GM19043 (cell line): ENCODE data around the gene NAT14.

Experiments
- ATAC-seq: cut with Tn5 transposase; IDR thresholded peaks from one replicate; pipeline ENCODE4 v1.9.1; 2021; ENCODE audit warnings: low read depth; ENCODE audit not compliant: unreplicated experiment

NAT14 gene

DNA sequence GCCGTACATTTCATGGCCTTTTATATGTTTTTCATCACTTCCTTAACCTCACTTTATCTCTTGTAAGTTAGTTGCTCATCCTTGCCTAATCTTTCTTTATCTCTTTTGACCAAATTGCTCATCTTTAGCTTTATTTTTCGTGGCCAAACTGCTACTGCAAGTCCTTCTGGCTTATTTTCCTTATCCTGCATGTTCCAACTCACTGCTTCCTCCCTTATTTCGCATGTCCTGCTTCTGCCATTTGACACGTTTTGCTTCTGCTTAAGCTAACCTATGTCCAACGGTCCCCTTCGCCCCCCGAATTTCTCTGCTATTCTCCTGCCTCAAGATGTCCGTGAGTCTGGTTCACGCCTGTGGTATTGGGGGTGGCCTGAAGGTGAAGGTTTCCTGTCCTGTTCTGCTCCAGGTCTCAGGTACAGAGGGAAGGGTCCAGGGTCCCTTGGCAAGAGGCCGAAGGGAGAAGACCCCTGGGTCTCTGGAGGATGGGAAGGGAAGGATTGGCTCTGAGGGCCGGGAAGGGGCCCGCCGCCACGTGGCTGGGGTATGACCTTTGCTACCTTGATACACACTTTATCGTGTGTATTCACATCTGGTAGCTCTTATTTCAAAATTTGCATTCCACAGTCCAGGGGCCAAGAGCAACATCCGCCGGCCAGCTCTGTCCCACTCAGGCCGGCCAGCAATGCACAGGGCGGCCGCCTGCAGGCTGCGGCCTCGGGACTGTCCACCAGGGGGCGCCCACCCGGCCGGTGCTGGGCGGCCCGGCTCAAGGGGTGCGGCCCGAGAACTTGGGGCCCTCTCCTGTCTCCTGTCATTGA lies 17.5 kb upstream of the NAT14 start:
- no peak for ATAC-seq

DNA sequence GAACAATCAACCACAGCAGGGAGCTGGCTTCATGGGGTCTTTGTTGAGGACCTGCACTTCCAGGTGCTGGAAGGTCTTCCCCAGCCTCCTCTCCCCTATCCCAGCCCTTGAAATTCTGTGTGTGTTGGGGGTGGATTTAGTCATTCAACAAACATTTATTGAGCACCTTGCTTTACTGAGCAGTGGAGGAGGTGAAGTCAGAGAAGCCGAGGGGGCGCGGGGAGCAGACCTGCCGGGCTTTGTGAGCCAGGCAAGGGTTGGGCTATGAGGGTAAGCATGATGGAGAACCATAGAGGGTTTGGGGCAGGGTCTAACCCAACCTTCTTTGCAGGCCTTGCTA lies 17.0 kb upstream of the NAT14 start:
- ATAC-seq: no peak

DNA sequence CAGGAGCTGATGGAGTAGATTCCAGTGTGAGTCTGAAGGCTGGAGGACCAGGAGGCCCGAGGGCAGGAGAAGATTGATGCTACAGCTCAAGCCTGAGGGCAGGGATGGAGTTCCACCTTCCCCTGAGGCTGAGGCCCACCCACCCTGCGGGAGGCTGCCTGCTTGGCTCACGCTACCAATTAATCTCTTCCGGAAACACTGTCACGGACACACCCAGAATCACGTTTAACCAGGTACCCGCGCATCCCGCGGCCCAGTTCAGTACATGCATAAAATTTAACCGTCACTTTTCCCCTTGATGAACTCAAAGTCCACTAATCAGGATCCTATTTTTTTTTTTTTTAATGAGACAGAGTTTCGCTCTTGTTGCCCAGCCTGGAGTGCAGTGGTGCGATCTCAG lies 13.7 kb upstream of the NAT14 start:
- no peak for ATAC-seq

DNA sequence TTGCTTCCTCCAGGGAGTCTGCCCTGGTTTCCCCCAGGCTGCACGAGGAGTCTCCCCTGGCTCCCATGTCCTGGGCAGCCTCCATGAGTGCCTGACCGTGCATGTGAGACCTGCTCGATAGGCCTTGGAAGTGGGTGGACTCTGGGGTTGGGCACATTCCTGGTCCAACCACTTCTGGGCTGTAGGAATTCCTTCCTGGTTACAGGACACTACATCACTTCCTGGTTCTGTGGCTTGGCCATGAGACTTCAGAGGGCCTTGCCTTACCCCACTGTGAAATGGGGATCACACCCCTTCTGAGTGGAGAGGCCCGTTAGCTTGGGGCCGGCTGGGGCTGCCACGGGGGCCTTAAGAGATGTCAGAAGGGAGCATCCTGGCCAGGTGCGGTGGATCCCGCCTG lies 12.5 kb upstream of the NAT14 start:
- no peak for ATAC-seq

DNA sequence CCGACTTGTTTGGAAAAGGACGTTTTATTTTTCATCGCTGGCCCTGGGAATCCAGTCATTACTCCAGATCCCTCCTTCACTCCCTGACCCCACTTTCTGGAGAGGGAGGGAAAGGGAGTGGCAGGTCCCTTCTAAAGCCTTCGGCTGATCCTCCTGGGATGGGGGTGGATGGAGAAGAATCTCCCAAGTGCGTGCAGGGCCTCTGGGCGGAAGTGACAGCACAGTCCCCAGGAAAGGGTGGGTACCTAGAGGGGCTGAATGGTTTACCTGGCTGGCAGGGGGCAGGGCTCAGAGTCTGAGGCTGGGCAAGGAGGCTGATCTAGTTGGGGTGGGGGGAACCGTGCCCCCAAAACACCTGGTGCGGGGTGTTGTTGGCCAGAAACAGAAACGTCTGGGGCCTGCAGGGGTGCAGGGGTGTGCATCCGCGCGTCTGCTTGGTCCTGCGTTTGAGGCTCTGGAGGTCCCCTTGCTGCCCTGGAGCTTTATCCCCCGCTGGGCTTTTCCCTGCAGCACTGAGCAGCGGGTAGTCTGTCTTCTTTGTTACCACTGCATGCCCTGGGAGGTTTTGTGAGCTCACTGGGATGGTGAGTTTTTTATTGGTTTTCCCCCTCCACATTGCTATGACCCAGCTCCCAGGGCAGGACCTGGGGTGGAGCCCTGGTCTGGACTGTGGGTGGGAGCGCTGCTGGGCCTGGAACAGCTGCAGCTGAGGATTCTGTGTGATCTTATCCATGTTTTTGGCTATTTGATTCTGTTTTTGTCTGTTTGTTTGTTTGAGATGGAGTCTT lies 11.6 kb upstream of the NAT14 start:
- no peak for ATAC-seq

DNA sequence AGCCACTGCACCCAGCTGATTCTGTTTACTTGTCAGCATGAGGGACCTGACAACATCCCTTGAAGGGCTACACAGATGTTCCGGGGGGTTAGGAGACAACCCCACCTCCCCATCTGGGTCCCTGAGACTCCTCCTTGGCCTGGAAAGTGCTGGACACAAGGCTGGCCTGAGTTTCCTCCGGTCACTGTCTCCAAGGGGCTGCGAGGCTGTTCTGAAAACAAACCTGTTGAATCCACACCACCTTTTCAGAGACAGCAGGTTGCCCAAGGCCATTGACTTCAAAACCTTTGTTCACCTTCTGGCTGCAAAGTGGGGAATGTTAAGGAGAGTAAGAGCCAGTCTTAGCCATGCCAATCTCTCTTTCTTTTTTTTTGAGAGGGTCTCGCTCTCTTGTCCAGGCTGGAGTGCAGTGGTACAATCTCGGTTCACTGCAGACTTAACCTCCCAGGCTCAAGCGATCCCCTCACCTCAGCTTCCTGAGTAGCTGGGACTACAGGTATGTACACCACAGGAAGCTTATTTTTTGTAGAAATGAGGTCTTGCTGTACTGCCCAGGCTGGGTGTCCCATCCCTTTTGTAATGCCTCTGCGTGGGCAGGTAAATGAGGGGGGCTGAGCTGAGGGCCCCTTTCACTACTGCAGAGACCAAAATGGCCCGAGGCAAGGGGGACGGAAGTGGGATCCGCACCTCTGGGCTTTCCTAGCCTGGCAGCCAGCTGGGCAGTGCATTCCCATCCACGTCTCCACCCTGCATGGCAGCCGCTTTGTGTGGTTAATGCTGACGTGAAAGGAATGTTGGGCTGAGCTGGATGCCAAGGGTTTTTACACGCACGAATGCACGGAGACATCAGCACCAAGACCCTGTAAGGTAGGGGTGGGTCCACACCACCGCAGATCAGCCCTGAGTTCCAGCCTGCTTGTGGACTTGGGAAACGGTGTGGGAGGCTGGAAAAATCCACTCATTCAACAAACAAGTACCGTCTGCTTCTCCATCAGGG lies 10.4 kb upstream of the NAT14 start:
- no peak for ATAC-seq

DNA sequence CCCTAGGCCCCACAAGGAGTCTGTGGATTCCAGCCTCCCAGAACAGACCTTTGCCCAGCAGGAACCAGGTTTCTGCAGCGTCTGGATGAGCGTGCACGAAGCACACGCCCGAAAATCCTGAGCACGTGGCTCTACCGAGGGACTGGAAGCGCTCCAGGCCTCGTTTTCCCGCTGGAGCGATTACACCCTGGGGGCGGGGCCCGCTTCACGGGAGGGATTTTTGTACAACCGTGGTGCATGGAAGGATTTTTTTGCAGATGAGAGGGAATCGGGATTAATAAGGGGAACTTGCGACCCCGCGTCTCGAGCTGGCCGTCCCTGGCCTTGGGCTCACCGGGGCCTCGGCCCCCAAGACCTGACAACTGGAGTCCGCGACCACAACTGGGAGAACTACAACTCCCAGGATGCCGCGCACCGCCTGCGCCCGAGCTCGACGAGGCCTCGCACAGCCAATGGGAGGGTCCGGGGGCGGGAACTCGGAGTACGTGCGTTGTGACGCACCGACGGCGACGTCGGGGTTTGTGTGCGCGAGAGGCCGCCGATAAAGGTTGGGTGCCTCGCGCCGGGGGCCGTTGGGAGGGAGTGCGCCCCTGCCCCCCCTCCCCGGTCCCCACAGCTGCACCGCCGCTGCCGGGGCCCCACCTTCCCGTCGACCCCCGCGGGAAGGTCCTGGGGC lies 8.8 kb upstream of the NAT14 start, which contains the start of gene ZNF628:
Gene ZNF628, plus strand, starts transcription at position 518 of the 676 bp plus-strand sequence. CDS start 3,294 bp downstream, outside the sequence.
- peak; percentile 84 for ATAC-seq

DNA sequence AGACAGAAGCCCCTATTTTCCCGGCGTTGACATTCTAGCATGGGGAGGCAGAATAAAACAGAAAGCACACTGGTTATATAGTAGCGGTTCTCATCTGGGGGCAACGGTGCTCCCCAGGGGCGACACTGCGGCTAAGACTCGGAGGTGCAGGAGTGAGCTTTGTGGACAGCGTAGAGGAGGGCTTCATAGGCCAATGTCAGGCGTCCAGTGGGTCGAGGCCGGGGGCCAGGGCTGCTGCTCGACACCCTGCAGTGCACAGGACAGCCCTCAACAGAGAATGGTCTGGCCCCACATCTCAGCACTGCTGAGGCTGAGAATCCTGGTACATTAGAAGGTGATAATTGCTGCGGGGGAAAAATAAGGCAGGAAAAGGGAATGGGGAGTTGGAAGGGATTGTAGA lies 7.1 kb upstream of the NAT14 start:
- no peak for ATAC-seq

DNA sequence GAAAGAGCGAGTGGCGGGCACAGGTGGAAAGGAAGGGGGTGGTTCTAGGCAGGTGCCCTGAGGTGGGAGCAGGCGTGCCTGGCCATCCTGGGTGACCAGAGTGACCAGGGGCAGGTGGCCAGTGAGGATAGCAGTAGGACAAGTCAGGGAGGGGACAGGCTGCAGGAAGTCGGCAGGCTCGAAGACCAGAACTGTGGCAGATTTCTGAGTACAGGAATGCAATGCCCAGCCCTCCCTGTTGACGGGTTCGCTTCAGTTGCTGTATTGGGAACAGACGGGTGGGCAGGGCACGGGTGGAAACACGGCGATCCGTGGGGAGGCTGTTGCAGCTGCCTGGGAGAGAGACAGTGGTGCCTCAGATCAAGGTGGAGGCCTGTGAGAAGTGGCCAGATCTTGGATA lies 6.6 kb upstream of the NAT14 start:
- ATAC-seq: no peak

DNA sequence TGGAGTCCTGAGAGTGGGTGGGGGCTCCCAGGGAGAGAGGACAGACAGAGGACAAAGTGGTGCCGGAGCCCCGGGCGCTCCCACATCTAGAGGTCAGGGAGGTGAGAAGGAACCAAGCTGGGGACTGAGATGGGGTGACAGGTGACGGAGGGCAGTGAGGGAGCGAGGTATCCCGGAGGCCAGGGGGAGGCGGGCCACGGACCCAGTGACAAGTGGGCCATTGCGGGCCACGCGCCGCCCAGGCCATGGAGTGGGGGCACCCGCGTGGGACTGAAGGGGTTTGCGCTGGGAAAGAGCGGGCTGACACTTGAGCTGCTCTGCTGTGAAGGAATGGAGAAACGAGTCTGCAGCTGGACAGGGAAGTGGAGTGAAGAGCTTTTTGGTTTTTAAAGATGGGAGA lies 5.9 kb upstream of the NAT14 start:
- ATAC-seq: no peak

DNA sequence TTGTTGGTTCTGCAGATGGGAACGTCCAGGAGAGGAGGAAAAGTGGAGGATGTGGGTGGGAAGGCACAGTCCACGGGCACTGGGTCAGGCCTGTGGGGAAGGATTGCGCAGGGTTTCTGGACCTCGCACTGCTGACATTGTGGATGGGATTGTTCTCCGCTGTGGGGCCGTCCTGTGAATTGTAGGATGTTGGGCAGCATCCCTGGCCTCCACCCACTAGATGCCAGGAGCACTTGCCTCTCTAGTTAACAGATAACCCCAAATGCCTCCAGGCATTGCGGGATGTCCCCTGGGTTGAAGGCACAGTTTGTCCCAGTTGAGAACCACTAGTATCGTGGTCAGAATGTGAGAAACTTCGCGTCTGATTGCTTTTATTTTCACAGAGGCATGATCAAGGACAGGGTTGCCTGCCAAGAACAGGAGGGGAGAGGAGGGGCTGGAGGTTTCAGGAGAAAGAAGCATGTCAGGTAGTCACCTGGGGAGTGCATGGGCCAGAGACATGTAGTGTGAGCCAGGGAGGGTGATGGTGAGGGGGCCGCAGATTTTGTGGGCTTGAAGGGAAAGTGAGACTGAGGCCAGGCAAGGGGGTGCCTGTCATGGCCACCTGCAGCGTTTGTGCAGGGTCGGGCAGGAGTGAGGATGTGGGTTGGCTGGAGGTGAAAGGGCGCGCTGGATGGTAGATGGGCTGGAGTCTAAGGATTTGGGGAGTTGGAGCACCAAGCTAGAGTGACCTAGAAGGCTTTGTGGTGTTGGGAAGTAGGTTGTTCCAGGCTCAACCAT lies 5.3 kb upstream of the NAT14 start:
- no peak for ATAC-seq

DNA sequence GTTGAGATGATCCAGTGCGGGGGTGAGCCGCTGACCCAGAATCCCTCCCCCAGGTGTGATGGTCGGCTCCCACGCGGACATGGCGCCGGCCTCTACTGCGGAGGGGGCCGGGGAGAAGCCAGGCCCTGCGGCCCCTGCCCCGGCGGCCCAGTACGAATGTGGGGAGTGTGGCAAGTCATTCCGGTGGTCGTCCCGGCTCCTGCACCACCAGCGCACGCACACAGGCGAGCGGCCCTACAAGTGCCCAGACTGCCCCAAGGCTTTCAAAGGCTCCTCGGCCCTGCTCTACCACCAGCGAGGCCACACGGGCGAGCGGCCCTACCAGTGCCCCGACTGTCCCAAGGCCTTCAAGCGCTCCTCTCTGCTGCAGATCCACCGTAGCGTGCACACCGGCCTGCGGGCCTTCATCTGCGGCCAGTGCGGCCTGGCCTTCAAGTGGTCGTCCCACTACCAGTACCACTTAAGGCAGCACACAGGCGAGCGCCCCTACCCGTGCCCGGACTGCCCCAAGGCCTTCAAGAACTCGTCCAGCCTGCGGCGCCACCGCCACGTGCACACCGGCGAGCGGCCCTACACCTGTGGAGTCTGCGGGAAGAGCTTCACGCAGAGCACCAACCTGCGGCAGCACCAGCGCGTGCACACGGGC lies 3.7 kb upstream of the NAT14 start:
- no peak for ATAC-seq

DNA sequence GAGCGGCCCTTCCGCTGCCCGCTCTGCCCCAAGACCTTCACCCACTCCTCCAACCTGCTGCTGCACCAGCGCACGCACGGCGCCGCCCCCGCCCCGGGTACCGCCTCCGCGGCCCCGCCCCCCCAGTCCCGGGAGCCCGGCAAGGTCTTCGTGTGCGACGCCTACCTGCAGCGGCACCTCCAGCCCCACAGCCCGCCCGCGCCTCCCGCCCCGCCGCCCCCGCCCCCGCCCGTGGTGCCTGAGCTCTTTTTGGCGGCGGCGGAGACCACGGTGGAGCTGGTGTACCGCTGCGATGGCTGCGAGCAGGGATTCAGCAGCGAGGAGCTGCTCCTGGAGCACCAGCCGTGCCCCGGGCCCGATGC lies 3.2 kb upstream of the NAT14 start:
- ATAC-seq: no peak

DNA sequence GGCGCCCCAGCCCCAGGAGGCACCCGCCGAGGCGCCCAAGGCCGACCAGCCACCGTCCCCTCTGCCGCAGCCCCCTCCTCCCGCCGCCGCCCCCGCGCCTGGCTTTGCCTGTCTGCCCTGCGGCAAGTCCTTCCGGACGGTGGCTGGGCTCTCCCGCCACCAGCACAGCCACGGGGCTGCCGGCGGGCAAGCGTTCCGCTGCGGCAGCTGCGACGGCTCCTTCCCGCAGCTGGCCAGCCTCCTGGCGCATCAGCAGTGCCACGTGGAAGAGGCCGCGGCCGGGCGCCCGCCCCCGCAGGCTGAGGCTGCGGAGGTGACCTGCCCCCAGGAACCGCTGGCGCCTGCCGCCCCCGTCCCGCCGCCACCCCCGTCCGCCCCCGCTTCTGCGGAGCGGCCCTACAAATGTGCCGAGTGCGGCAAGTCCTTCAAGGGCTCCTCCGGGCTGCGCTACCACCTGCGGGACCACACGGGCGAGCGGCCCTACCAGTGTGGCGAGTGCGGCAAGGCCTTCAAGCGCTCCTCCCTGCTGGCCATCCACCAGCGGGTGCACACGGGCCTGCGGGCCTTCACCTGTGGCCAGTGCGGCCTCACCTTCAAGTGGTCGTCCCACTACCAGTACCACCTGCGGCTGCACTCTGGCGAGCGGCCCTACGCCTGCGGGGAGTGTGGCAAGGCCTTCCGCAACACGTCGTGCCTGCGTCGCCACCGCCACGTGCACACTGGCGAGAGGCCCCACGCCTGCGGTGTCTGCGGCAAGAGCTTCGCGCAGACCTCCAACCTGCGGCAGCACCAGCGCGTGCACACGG lies 2.6 kb upstream of the NAT14 start:
- ATAC-seq: no peak

DNA sequence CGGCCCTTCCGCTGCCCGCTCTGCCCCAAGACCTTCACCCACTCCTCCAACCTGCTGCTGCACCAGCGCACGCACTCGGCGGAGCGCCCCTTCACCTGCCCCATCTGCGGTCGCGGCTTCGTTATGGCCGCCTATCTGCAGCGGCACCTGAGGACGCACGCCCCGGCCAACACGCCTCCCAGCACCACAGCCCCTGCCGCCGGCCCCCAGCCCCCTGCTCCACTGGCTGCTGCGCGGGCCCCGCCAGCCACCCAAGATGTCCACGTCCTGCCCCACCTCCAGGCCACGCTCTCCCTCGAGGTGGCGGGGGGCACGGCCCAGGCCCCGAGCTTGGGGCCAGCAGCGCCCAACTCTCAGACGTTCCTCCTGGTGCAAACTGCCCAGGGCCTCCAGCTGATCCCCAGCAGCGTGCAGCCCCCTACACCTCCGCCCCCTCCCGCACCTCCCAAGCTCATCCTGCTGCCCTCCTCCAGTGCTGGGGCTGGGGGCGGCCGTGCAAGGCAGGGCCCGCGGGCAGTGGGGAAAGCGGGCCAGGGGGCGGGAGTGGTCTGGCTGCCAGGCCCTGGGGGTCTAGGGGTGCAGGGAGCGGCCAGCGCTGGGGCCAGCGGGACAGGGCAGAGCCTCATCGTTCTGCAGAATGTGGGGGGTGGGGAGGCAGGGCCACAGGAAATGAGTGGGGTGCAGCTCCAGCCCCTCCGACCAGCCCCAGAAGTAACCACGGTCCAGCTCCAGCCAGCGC lies 1.9 kb upstream of the NAT14 start:
- no peak for ATAC-seq

DNA sequence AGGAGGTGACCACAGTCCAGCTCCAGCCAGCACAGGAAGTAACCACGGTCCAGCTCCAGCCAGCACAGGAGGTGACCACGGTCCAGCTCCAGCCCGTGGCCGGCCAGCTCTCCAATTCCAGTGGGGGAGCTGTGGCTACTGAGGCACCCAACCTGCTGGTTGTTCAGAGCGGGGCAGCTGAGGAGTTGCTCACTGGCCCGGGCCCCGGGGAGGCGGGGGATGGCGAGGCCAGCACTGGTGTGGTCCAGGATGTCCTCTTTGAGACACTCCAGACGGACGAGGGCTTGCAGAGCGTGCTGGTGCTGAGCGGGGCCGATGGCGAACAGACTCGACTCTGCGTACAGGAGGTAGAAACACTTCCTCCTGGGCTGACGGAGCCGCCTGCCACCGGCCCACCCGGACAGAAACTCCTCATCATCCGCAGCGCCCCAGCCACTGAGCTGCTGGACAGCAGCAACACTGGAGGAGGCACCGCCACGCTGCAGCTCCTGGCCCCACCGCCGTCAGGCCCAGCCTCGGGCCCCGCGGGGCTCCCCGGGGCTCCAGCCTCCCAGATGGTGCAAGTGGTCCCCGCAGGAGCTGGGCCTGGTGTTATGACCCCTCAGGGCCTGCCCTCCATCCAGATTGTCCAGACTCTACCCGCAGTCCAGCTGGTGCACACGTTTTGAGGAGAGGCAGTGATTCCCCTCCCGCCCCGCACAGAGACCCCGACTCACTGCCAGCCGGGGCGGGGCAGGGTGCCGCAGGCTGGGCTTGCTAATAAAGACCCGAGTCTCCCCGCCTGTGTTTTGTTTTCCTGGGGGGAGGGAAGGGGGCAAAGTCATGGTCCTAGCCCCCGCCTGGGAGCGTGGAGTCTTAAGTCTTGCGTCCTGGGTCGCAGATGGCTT lies 1.0 kb upstream of the NAT14 start:
- ATAC-seq: no peak
